ENCODE measurements around the gene PLEKHH1. TPM values are rescaled to one million over a fixed set of nuclear protein-coding genes. Genes with fewer than 3 reads are reported as not detected.
"Not testable (repeated sequence)": the region's sequence is repeated elsewhere in the genome, so short reads cannot be mapped to it uniquely, and the experiment has no call there.

PLEKHH1 gene
- total RNA-seq, 4 donors from 2014 or later, result 2.4 to 10.2 (median 4.6) TPM

DNA sequence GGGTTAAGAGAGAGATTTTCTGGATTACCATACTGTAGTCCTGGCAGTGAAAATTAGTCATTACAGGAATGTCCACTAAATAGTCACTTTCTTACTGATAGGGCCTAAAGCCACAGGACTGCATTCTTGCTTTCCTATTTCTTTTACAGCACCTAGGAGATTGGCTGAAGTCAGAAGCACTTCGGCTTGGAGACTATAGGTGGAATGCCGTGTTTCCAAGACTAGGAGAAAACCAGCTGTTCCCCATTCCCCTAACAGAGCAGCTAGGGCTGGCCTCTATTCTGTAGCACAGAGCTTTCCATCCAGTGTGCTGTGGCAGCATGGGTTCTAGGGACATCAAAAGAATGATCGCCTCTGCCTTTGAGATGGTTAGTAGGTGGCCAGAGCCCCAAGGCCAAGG is 51.9 kb downstream of the PLEKHH1 start:
- no peak overlapping the region for H3K4me3 ChIP-seq
- no peaks in the 10 kb centered on the region for H3K4me1 ChIP-seq
- no peak for DNase-seq (ENCODE audit: low spot score in 2 of 2)
- TF ChIP-seq EP300 (IDR thresholded peaks at IDR 0.05), result no peak
- no peak for TF ChIP-seq POLR2A (IDR thresholded peaks at IDR 0.05)
- TF ChIP-seq, protein P1, sequence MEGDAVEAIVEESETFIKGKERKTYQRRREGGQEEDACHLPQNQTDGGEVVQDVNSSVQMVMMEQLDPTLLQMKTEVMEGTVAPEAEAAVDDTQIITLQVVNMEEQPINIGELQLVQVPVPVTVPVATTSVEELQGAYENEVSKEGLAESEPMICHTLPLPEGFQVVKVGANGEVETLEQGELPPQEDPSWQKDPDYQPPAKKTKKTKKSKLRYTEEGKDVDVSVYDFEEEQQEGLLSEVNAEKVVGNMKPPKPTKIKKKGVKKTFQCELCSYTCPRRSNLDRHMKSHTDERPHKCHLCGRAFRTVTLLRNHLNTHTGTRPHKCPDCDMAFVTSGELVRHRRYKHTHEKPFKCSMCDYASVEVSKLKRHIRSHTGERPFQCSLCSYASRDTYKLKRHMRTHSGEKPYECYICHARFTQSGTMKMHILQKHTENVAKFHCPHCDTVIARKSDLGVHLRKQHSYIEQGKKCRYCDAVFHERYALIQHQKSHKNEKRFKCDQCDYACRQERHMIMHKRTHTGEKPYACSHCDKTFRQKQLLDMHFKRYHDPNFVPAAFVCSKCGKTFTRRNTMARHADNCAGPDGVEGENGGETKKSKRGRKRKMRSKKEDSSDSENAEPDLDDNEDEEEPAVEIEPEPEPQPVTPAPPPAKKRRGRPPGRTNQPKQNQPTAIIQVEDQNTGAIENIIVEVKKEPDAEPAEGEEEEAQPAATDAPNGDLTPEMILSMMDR (IDR thresholded peaks at IDR 0.05), result no peak
- peaks cover 0 to 73% (median 8%) of the 10 kb centered on the region in 3 donors for H3K36me3 ChIP-seq
- H3K27ac ChIP-seq, result no peak overlapping the region
- H3K27me3 ChIP-seq, result no peaks in the 10 kb centered on the region
- WGBS, 2 donors, result 72 to 76% methylated on average over 3 of the region's 3 CpGs
- no peaks in the 10 kb centered on the region for H3K9me3 ChIP-seq

DNA sequence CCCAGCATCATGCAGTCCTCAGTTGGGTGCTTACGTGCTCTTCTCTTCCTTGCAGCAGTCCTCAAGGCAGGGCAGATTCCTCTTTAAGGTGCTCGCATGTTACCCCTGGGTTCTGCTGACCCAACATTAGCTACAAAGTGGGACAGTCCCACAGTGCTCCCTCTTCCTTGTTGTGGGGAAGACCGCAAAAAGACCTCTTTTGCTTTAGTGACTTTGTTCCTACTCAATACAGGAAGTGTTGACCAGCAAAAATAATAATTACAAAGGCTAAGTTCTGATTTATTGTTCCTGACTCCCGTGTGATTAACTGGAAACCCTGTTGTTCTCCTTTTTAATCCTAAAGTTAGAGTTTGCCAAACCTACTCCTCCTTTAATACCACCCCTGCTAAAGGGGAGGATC is 53.3 kb downstream of the PLEKHH1 start:
- Histone ChIP-seq H3K4me1 (no peaks in the 10 kb centered on the region), H3K4me3 (no peak overlapping the region), H3K27me3 (no peaks in the 10 kb centered on the region), H3K27ac (no peak overlapping the region), H3K36me3 (peaks cover 0 to 71% (median 9%) of the 10 kb centered on the region in 3 donors), H3K9me3 (no peaks in the 10 kb centered on the region)
- no peak for DNase-seq (ENCODE audit: low spot score in 2 of 2)
- WGBS, 2 donors, result 67 to 77% methylated on average over 4 of the region's 4 CpGs
- TF ChIP-seq POLR2A (IDR thresholded peaks at IDR 0.05) (no peak), EP300 (IDR thresholded peaks at IDR 0.05) (no peak)
- TF ChIP-seq, protein P1 (IDR thresholded peaks at IDR 0.05), result no peak

DNA sequence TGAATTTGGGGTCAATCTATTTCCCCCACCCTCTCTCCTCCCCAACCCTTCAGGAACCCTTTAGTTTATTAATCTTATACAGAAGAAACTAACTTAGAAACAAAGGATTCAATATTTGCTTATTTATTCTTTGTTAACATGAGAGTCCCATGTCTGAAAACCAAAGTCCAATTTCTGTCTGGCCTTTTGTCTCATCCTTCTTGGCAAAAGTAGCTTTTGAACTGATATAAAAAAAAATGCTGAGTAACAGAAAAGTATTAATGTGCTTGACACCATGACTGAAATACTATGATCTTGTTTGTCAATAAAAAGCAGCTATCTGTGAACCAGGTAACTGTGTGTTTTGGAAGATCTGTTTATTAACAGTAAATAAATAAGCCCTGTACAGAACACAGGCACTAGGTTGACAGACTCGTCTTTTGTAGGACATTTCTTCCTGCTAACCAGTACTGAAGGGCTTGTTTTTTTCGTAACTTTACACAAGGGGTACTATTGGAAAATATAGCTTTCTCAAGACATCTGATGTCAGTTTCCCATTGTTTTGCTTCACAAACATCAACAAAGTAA is 56.2 kb downstream of the PLEKHH1 start:
- DNase-seq (ENCODE audit: low spot score in 2 of 2), result no peak
- Histone ChIP-seq H3K4me3 (no peak overlapping the region), H3K4me1 (no peaks in the 10 kb centered on the region), H3K27me3 (no peaks in the 10 kb centered on the region), H3K27ac (no peak overlapping the region), H3K9me3 (no peaks in the 10 kb centered on the region), H3K36me3 (peaks cover 0 to 91% (median 15%) of the 10 kb centered on the region in 3 donors)
- TF ChIP-seq, protein P1 (IDR thresholded peaks at IDR 0.05), result no peak
- TF ChIP-seq POLR2A (IDR thresholded peaks at IDR 0.05), result no peak
- TF ChIP-seq EP300 (IDR thresholded peaks at IDR 0.05), result no peak
- WGBS, 2 donors, result 31 to 86% methylated on average over 2 of the region's 2 CpGs

DNA sequence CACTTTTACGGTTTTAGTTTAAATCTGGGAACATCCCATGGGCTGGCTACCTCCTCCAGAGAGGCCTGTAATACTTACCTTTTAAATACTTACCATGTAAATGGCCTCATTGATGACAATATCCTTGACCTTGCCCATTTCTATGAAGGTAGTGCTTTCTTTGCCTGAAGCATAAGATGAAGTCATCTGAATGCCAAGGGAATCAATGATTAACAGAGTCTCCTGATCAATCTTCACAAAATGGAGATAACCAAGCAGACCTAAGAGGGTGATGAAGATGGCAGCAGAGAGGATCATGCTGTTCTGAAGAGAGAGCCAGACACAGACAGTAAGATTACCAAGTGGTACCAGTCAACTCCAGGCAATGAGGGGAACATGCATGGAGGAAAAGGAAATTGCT is 60.6 kb downstream of the PLEKHH1 start:
- H3K9me3 ChIP-seq; H3K4me3 ChIP-seq; H3K27ac ChIP-seq; DNase-seq (ENCODE audit: low spot score in 2 of 2); H3K27me3 ChIP-seq: not testable (repeated sequence)
- Histone ChIP-seq H3K36me3 (peaks cover 0 to 59% (median 15%) of the 10 kb centered on the region in 3 donors), H3K4me1 (peaks cover 0 to 10% (median 0%) of the 10 kb centered on the region in 4 donors)
- 0 to 43% methylated on average over 1 of the region's 1 CpG for WGBS, 2 donors

DNA sequence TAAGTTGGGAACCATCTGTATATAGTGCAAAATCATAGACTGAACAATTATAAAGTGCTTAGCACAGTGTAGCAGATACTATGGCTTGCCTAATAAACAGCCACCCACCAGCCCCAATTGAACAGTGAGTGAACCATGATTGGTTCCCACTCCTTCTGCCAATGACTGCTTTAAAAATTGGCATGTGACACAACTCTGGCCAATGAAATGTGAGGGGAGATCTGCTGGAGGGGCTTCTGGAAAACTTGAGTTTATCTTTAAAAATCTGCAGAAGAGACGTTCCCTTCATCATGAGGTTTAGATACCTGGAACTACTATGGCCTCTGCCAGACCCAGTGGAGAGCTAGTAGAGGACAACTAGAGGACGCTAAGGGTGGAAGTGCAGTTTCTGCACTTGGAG is 62.3 kb downstream of the PLEKHH1 start:
- H3K36me3 ChIP-seq, result peaks cover 0 to 42% (median 5%) of the 10 kb centered on the region in 3 donors
- no peaks in the 10 kb centered on the region for H3K9me3 ChIP-seq
- H3K4me3 ChIP-seq, result no peak overlapping the region
- no peak for TF ChIP-seq EP300 (IDR thresholded peaks at IDR 0.05)
- TF ChIP-seq, protein P1 (IDR thresholded peaks at IDR 0.05), result no peak
- TF ChIP-seq POLR2A (IDR thresholded peaks at IDR 0.05), result no peak
- H3K27ac ChIP-seq, result no peak overlapping the region
- peaks cover 0 to 20% (median 0%) of the 10 kb centered on the region in 4 donors for H3K4me1 ChIP-seq
- WGBS, 2 donors, result 88 to 90% methylated on average over 2 of the region's 2 CpGs
- no peaks in the 10 kb centered on the region for H3K27me3 ChIP-seq
- no peak for DNase-seq (ENCODE audit: low spot score in 2 of 2)

Data from tibial nerve (tissue), 4 donors.